Measurements from ENCODE around the gene PLSCR1.

GRCh38 chr3:146504498-146505197 lies 39.8 kb downstream of the PLSCR1 start:
- TF ChIP-seq CTCF (IDR thresholded peaks at IDR 0.05) (no peak), POLR2A (IDR thresholded peaks at IDR 0.05) (no peak)
